HepG2 (cell line): ENCODE measurements around the gene WNK4. TPM values are rescaled to one million over a fixed set of nuclear protein-coding genes. Genes with fewer than 3 reads are reported as not detected.

Experiments
- DPF2 ChIP-seq: sonication (generic); formaldehyde crosslinking; IDR thresholded peaks from 2 replicates; pipeline ENCODE4 v1.4.0; 2020; ENCODE audit warnings: mild to moderate bottlenecking, low read depth, missing genetic modification reagents, borderline replicate concordance
- HNF4A ChIP-seq: sonication (generic); formaldehyde crosslinking; IDR thresholded peaks from 2 replicates; pipeline ENCODE4 v1.4.0; 2020; ENCODE audit warnings: missing genetic modification reagents
- MEIS2 ChIP-seq: sonication (generic); formaldehyde crosslinking; IDR thresholded peaks from 2 replicates; pipeline ENCODE4 v1.9.0; 2021; ENCODE audit warnings: mild to moderate bottlenecking, missing genetic modification reagents
- PATZ1 ChIP-seq: sonication (generic); formaldehyde crosslinking; IDR thresholded peaks from 2 replicates; pipeline ENCODE4 v1.4.0; 2020; ENCODE audit warnings: missing genetic modification reagents
- RARG ChIP-seq: sonication (generic); formaldehyde crosslinking; IDR thresholded peaks from 2 replicates; pipeline ENCODE4 v1.4.0; 2020; ENCODE audit warnings: low read depth, mild to moderate bottlenecking, missing genetic modification reagents
- SNAPC4 ChIP-seq: sonication (generic); formaldehyde crosslinking; IDR thresholded peaks from 2 replicates; pipeline ENCODE4 v1.4.0; 2020; ENCODE audit warnings: mild to moderate bottlenecking, missing genetic modification reagents
- polyA plus RNA-seq, 8 experiments: library from polyadenylated mRNA; depleted of rRNA in 3 of 8; stranded (reverse) in 7 of 8; unstranded in 1 of 8; fragments of >200 nt; fragmentation: Illumina TruSeq in 4 of 8; extraction: Trizol in 4 of 8; gene quantifications; 2 replicates each; pipeline versions ENCODE4 v1.2.1 to v1.2.3, GENCODE V29; 2011 to 2016; ENCODE audit warnings: low read depth in 4 of 8, missing spikeins in 1 of 8, mixed read lengths in 1 of 8; ENCODE audit not compliant: insufficient read depth in 1 of 8
- total RNA-seq, 5 experiments: library from RNA; depleted of rRNA; stranded (reverse); fragments of >200 nt; fragmentation: Illumina TruSeq; extraction: Trizol; gene quantifications; 2 replicates each; pipeline ENCODE4 v1.2.3, GENCODE V29; 2016; ENCODE audit warnings: low read depth in 1 of 5
- TF ChIP-seq, protein P1 (sequence below): sonication (generic); formaldehyde crosslinking; IDR thresholded peaks from 2 replicates; pipeline ENCODE4 v1.4.0; 2020; ENCODE audit warnings: missing genetic modification reagents, borderline replicate concordance
- TF ChIP-seq, protein P2 (sequence below): sonication (generic); formaldehyde crosslinking; IDR thresholded peaks from 2 replicates; pipeline ENCODE4 v1.4.0; 2020; ENCODE audit warnings: missing genetic modification reagents
- TF ChIP-seq, protein P3 (sequence below): sonication (generic); formaldehyde crosslinking; IDR thresholded peaks from 2 replicates; pipeline ENCODE4 v1.4.0; 2020; ENCODE audit warnings: missing genetic modification reagents

WNK4 gene
- total and polyA plus RNA-seq, 2 of the 13 experiments (the other 11 are each of a cell fraction or from before 2014, with no cell fraction given), result 2.7 to 13.7 TPM

- TF ChIP-seq, protein P1, sequence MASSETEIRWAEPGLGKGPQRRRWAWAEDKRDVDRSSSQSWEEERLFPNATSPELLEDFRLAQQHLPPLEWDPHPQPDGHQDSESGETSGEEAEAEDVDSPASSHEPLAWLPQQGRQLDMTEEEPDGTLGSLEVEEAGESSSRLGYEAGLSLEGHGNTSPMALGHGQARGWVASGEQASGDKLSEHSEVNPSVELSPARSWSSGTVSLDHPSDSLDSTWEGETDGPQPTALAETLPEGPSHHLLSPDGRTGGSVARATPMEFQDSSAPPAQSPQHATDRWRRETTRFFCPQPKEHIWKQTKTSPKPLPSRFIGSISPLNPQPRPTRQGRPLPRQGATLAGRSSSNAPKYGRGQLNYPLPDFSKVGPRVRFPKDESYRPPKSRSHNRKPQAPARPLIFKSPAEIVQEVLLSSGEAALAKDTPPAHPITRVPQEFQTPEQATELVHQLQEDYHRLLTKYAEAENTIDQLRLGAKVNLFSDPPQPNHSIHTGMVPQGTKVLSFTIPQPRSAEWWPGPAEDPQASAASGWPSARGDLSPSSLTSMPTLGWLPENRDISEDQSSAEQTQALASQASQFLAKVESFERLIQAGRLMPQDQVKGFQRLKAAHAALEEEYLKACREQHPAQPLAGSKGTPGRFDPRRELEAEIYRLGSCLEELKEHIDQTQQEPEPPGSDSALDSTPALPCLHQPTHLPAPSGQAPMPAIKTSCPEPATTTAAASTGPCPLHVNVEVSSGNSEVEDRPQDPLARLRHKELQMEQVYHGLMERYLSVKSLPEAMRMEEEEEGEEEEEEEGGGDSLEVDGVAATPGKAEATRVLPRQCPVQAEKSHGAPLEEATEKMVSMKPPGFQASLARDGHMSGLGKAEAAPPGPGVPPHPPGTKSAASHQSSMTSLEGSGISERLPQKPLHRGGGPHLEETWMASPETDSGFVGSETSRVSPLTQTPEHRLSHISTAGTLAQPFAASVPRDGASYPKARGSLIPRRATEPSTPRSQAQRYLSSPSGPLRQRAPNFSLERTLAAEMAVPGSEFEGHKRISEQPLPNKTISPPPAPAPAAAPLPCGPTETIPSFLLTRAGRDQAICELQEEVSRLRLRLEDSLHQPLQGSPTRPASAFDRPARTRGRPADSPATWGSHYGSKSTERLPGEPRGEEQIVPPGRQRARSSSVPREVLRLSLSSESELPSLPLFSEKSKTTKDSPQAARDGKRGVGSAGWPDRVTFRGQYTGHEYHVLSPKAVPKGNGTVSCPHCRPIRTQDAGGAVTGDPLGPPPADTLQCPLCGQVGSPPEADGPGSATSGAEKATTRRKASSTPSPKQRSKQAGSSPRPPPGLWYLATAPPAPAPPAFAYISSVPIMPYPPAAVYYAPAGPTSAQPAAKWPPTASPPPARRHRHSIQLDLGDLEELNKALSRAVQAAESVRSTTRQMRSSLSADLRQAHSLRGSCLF, result no peak
- TF ChIP-seq PATZ1 (CRISPR knock-in tag) (no peak), RARG (CRISPR knock-in tag) (no peak), DPF2 (CRISPR knock-in tag) (no peak), HNF4A (CRISPR knock-in tag) (no peak), SNAPC4 (CRISPR knock-in tag) (no peak), MEIS2 (CRISPR knock-in tag) (peak; percentile 48; the same call in 1 of the 2 replicates)
- TF ChIP-seq, protein P2, sequence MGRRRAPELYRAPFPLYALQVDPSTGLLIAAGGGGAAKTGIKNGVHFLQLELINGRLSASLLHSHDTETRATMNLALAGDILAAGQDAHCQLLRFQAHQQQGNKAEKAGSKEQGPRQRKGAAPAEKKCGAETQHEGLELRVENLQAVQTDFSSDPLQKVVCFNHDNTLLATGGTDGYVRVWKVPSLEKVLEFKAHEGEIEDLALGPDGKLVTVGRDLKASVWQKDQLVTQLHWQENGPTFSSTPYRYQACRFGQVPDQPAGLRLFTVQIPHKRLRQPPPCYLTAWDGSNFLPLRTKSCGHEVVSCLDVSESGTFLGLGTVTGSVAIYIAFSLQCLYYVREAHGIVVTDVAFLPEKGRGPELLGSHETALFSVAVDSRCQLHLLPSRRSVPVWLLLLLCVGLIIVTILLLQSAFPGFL (CRISPR knock-in tag), result no peak
- TF ChIP-seq, protein P3, sequence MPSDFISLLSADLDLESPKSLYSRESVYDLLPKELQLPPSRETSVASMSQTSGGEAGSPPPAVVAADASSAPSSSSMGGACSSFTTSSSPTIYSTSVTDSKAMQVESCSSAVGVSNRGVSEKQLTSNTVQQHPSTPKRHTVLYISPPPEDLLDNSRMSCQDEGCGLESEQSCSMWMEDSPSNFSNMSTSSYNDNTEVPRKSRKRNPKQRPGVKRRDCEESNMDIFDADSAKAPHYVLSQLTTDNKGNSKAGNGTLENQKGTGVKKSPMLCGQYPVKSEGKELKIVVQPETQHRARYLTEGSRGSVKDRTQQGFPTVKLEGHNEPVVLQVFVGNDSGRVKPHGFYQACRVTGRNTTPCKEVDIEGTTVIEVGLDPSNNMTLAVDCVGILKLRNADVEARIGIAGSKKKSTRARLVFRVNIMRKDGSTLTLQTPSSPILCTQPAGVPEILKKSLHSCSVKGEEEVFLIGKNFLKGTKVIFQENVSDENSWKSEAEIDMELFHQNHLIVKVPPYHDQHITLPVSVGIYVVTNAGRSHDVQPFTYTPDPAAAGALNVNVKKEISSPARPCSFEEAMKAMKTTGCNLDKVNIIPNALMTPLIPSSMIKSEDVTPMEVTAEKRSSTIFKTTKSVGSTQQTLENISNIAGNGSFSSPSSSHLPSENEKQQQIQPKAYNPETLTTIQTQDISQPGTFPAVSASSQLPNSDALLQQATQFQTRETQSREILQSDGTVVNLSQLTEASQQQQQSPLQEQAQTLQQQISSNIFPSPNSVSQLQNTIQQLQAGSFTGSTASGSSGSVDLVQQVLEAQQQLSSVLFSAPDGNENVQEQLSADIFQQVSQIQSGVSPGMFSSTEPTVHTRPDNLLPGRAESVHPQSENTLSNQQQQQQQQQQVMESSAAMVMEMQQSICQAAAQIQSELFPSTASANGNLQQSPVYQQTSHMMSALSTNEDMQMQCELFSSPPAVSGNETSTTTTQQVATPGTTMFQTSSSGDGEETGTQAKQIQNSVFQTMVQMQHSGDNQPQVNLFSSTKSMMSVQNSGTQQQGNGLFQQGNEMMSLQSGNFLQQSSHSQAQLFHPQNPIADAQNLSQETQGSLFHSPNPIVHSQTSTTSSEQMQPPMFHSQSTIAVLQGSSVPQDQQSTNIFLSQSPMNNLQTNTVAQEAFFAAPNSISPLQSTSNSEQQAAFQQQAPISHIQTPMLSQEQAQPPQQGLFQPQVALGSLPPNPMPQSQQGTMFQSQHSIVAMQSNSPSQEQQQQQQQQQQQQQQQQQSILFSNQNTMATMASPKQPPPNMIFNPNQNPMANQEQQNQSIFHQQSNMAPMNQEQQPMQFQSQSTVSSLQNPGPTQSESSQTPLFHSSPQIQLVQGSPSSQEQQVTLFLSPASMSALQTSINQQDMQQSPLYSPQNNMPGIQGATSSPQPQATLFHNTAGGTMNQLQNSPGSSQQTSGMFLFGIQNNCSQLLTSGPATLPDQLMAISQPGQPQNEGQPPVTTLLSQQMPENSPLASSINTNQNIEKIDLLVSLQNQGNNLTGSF (CRISPR knock-in tag), result no peak
Observed at GRCh38 chr17:42819939-42820535, 39.6 kb downstream of the WNK4 start (continued).
